ENCODE measurements around the gene WNT11. TPM values are rescaled to one million over a fixed set of nuclear protein-coding genes. Genes with fewer than 3 reads are reported as not detected.

WNT11 gene
- total RNA-seq, 1 experiment from 2014 or later = not detected

GRCh38 chr11:76150141-76150540, 56.2 kb downstream of the WNT11 start:
- CTCF ChIA-PET = interaction anchor here (1.0 to 1.5 kb wide), 3 partner anchors 59 to 286 kb away, joined by 3 to 4 read pairs (median 3); no protein-coding TSS in a partner anchor
- DNase-seq (ENCODE audit: unreplicated experiment) = no peak
- no peak overlapping the region for H3K4me3 Mint-ChIP-seq (ENCODE audit: unreplicated experiment)
- no peak for TF ChIP-seq CTCF (IDR thresholded peaks at IDR 0.05; ENCODE audit: unreplicated experiment)
- no peaks in the 10 kb centered on the region for H3K36me3 Mint-ChIP-seq (ENCODE audit: insufficient read depth, unreplicated experiment)
- BruUV-seq (replicated peaks) = no TSS peak
- H3K9me3 Mint-ChIP-seq (ENCODE audit: unreplicated experiment) = no peaks in the 10 kb centered on the region
- H3K27ac Mint-ChIP-seq (ENCODE audit: low read depth, unreplicated experiment) = no peak overlapping the region
- H3K4me1 Mint-ChIP-seq (ENCODE audit: insufficient read depth, unreplicated experiment) = peaks cover 9% of the 10 kb centered on the region
- no peaks in the 10 kb centered on the region for H3K27me3 Mint-ChIP-seq (ENCODE audit: insufficient read depth, unreplicated experiment)
- intact Hi-C loops (cut with micrococcal nuclease) = loop anchor here (5.0 kb wide), 1 partner anchor 233 kb away; no protein-coding TSS in a partner anchor
- POLR2A ChIA-PET = interaction anchor here (0.6 kb wide), 1 partner anchor 484 kb away, joined by 4 read pairs; no protein-coding TSS in a partner anchor

DNA sequence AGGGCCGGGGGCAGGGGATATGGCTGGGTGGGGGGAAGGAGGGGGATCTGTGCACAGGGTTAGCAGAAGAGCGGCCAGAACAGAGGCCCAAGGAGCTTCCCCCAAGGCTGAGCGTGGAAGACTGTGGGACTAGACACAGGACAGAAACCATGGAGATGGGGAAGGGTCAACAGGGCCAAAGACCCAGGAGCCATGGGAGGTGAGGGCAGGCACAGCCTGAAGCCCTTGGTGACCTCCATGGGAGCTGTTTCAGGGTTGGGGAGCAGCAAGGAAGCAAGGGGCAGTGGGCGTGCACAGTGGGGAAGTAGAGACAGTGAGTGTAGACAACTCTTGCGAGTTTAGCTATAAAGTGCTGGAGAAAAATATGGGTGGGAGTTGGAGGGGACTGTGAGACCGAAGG, 56.6 kb downstream of the WNT11 start:
- Mint-ChIP-seq H3K27me3 (ENCODE audit: insufficient read depth, unreplicated experiment) (no peaks in the 10 kb centered on the region), H3K9me3 (ENCODE audit: unreplicated experiment) (no peaks in the 10 kb centered on the region), H3K4me1 (ENCODE audit: insufficient read depth, unreplicated experiment) (peaks cover 9% of the 10 kb centered on the region), H3K27ac (ENCODE audit: low read depth, unreplicated experiment) (no peak overlapping the region), H3K36me3 (ENCODE audit: insufficient read depth, unreplicated experiment) (no peaks in the 10 kb centered on the region), H3K4me3 (ENCODE audit: unreplicated experiment) (no peak overlapping the region)
- no peak for DNase-seq (ENCODE audit: unreplicated experiment)
- no TSS peak for BruUV-seq (replicated peaks)
- no peak for TF ChIP-seq CTCF (IDR thresholded peaks at IDR 0.05; ENCODE audit: unreplicated experiment)
- intact Hi-C loops (cut with micrococcal nuclease) = loop anchor here (5.0 kb wide), 1 partner anchor 232 kb away; no protein-coding TSS in a partner anchor
- ChIA-PET POLR2A (interaction anchor here (0.6 kb wide), 1 partner anchor 484 kb away, joined by 4 read pairs; no protein-coding TSS in a partner anchor), CTCF (interaction anchor here (1.0 to 1.5 kb wide), 3 partner anchors 59 to 285 kb away, joined by 3 to 4 read pairs (median 3); no protein-coding TSS in a partner anchor)

- no peaks in the 10 kb centered on the region for H3K27me3 Mint-ChIP-seq (ENCODE audit: insufficient read depth, unreplicated experiment)
- ChIA-PET CTCF (interaction anchor here (1.0 to 1.5 kb wide), 3 partner anchors 60 to 285 kb away, joined by 3 to 4 read pairs (median 3); no protein-coding TSS in a partner anchor), POLR2A (no interaction called here)
- H3K27ac Mint-ChIP-seq (ENCODE audit: low read depth, unreplicated experiment) = no peak overlapping the region
- no peak for DNase-seq (ENCODE audit: unreplicated experiment)
- no TSS peak for BruUV-seq (replicated peaks)
- TF ChIP-seq CTCF (IDR thresholded peaks at IDR 0.05; ENCODE audit: unreplicated experiment) = no peak
- intact Hi-C loops (cut with micrococcal nuclease) = no loop called here
- no peaks in the 10 kb centered on the region for H3K9me3 Mint-ChIP-seq (ENCODE audit: unreplicated experiment)
- peaks cover 9% of the 10 kb centered on the region for H3K4me1 Mint-ChIP-seq (ENCODE audit: insufficient read depth, unreplicated experiment)
- peaks cover 6% of the 10 kb centered on the region for H3K36me3 Mint-ChIP-seq (ENCODE audit: insufficient read depth, unreplicated experiment)
- no peak overlapping the region for H3K4me3 Mint-ChIP-seq (ENCODE audit: unreplicated experiment)
Measured at GRCh38 chr11:76148941-76149613, 57.2 kb downstream of the WNT11 start.

DNA sequence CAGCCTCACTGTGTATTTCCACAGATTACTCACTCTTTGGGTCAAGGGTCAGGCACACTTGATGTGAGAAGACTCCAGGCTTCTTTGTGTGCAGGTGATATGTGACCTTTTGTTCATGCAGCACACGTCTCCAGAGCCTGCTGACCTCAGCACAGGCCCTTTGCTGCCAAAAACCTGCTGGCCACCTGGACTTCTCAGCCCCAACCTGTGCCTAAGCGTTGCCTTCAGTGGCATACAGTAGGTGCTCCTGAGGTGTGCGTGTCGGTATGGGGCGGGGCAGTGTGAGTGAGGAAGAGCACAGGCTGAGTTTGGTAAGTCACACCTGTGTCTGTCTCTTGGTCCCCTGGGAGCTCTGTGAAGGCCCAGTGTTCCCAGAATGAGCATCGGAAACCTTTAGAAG, 58.1 kb downstream of the WNT11 start:
- Mint-ChIP-seq H3K27me3 (ENCODE audit: insufficient read depth, unreplicated experiment) (no peaks in the 10 kb centered on the region), H3K27ac (ENCODE audit: low read depth, unreplicated experiment) (no peak overlapping the region), H3K4me3 (ENCODE audit: unreplicated experiment) (no peak overlapping the region), H3K36me3 (ENCODE audit: insufficient read depth, unreplicated experiment) (peaks cover 6% of the 10 kb centered on the region), H3K4me1 (ENCODE audit: insufficient read depth, unreplicated experiment) (peaks cover 9% of the 10 kb centered on the region), H3K9me3 (ENCODE audit: unreplicated experiment) (no peaks in the 10 kb centered on the region)
- no peak for TF ChIP-seq CTCF (IDR thresholded peaks at IDR 0.05; ENCODE audit: unreplicated experiment)
- no peak for DNase-seq (ENCODE audit: unreplicated experiment)
- CTCF ChIA-PET = no interaction called here
- no TSS peak for BruUV-seq (replicated peaks)
- POLR2A ChIA-PET = no interaction called here
- intact Hi-C loops (cut with micrococcal nuclease) = no loop called here
